ENCODE measurements around the gene DIP2C.

- TF ChIP-seq CTCF (IDR thresholded peaks at IDR 0.05) (no peak), POLR2A (IDR thresholded peaks at IDR 0.05) (no peak)
Measured at GRCh38 chr10:393787-394438, 295.6 kb downstream of the DIP2C start.
